ENCODE results near the gene DCLK1.

DNA sequence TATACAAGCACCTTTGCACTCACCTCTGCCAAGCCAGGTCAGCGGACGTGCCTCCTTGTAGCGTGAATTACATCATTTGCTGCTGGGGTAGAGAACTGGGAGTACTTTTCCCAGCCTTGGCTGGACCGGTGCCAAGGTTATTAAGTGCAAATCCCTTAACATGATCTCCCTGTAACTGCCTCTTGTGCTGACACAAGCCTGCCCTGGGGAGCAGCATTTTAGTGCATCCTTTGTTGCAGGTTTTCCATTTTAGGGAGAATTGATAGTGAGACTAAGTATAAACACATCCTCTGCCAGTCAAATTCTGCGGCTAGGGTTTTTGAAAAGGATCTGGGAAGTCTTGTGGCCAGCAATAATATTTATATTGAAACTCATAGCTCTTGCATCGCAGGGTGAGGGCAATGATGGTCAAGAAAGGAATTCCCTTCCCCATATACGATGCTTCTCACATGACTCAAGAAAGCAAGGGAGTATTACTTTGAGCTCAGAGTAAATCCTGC lies 32.7 kb upstream of the DCLK1 start:
- no peak for TF ChIP-seq POLR2A (IDR thresholded peaks at IDR 0.05)
- TF ChIP-seq, protein P1, sequence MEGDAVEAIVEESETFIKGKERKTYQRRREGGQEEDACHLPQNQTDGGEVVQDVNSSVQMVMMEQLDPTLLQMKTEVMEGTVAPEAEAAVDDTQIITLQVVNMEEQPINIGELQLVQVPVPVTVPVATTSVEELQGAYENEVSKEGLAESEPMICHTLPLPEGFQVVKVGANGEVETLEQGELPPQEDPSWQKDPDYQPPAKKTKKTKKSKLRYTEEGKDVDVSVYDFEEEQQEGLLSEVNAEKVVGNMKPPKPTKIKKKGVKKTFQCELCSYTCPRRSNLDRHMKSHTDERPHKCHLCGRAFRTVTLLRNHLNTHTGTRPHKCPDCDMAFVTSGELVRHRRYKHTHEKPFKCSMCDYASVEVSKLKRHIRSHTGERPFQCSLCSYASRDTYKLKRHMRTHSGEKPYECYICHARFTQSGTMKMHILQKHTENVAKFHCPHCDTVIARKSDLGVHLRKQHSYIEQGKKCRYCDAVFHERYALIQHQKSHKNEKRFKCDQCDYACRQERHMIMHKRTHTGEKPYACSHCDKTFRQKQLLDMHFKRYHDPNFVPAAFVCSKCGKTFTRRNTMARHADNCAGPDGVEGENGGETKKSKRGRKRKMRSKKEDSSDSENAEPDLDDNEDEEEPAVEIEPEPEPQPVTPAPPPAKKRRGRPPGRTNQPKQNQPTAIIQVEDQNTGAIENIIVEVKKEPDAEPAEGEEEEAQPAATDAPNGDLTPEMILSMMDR (IDR thresholded peaks at IDR 0.05): no peak

Data from body of pancreas (tissue), 4 donors.